B cell (primary cell): ENCODE measurements around the gene SIL1.

Source experiments
- EZH2 ChIP-seq: IDR thresholded peaks from 2 replicates; pipeline ENCODE4 v1.6.1; 2012; ENCODE audit warnings: borderline replicate concordance, low read depth, mild to moderate bottlenecking, moderate library complexity, low read length; ENCODE audit not compliant: insufficient read depth, poor library complexity, severe bottlenecking
- TF ChIP-seq, protein P1 (sequence below): fragments of 200-600 bp; IDR thresholded peaks from one replicate; pipeline ENCODE4 v1.8.0; 2022; ENCODE audit warnings: antibody characterized with exemption, mild to moderate bottlenecking

DNA sequence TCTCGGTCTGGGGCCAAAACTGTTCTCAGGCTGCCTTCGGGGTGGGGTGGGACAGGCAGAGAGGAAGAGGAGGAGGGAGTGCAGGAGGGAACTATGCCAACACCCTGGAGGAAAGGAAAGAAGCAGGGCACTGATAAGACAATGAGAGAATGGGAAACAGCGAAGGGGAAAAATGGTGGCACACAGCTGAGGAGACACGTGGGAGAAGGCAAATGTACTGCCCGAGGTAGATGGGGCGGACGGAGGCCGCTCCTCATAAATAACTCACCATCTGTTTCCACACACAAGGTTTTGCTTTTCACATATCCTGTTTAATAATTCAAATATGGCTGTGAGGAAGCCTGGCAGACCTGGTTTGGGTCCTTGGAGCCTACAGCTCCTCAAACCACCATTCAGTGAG, 174.9 kb downstream of the SIL1 start:
- TF ChIP-seq, protein P1, sequence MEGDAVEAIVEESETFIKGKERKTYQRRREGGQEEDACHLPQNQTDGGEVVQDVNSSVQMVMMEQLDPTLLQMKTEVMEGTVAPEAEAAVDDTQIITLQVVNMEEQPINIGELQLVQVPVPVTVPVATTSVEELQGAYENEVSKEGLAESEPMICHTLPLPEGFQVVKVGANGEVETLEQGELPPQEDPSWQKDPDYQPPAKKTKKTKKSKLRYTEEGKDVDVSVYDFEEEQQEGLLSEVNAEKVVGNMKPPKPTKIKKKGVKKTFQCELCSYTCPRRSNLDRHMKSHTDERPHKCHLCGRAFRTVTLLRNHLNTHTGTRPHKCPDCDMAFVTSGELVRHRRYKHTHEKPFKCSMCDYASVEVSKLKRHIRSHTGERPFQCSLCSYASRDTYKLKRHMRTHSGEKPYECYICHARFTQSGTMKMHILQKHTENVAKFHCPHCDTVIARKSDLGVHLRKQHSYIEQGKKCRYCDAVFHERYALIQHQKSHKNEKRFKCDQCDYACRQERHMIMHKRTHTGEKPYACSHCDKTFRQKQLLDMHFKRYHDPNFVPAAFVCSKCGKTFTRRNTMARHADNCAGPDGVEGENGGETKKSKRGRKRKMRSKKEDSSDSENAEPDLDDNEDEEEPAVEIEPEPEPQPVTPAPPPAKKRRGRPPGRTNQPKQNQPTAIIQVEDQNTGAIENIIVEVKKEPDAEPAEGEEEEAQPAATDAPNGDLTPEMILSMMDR = no peak
- no peak for TF ChIP-seq EZH2
